ENCODE measurements around the gene AXIN2.

The AXIN2 gene

GRCh38 chr17:65595071-65595656, 33.7 kb upstream of the AXIN2 start:
- TF ChIP-seq EZH2 (IDR thresholded peaks at IDR 0.05; ENCODE audit: borderline replicate concordance, low read length) (no peak), CTCF (IDR thresholded peaks at IDR 0.05; ENCODE audit: low read length) (no peak)
- Histone ChIP-seq H3K9me3 (ENCODE audit: low read length) (no peaks in the 10 kb centered on the region), H3K27ac (ENCODE audit: low read depth, low read length, poor library complexity, severe bottlenecking) (no peak overlapping the region), H4K20me1 (ENCODE audit: insufficient read depth, low read length) (no peaks in the 10 kb centered on the region), H3K79me2 (ENCODE audit: insufficient read depth, low read length) (no peaks in the 10 kb centered on the region), H3F3A (ENCODE audit: insufficient read depth, low read length) (no peaks in the 10 kb centered on the region), H3K4me3 (ENCODE audit: low read depth, low read length, poor library complexity, severe bottlenecking) (no peak overlapping the region), H3K4me1 (ENCODE audit: insufficient read depth, low read length, severe bottlenecking) (no peaks in the 10 kb centered on the region), H3K27me3 (ENCODE audit: insufficient read depth, low read length) (no peaks in the 10 kb centered on the region; the same call in none of the 2 replicates), H3K9ac (ENCODE audit: low read length) (no peak overlapping the region), H3K36me3 (ENCODE audit: insufficient read depth, low read length) (no peaks in the 10 kb centered on the region), H3K4me2 (ENCODE audit: low read length) (no peak overlapping the region), H2AFZ (ENCODE audit: low read length) (no peak overlapping the region), H3K9me2 (ENCODE audit: low read depth, low read length) (no peaks in the 10 kb centered on the region)

GRCh38 chr17:65593855-65594845, 32.7 kb upstream of the AXIN2 start:
- TF ChIP-seq EZH2 (IDR thresholded peaks at IDR 0.05; ENCODE audit: borderline replicate concordance, low read length) (no peak), CTCF (IDR thresholded peaks at IDR 0.05; ENCODE audit: low read length) (no peak)
- Histone ChIP-seq H3K4me2 (ENCODE audit: low read length) (no peak overlapping the region), H3K79me2 (ENCODE audit: insufficient read depth, low read length) (no peaks in the 10 kb centered on the region), H2AFZ (ENCODE audit: low read length) (no peak overlapping the region), H3K9me3 (ENCODE audit: low read length) (no peaks in the 10 kb centered on the region), H3K9me2 (ENCODE audit: low read depth, low read length) (no peaks in the 10 kb centered on the region), H3K4me1 (ENCODE audit: insufficient read depth, low read length, severe bottlenecking) (no peaks in the 10 kb centered on the region), H4K20me1 (ENCODE audit: insufficient read depth, low read length) (no peaks in the 10 kb centered on the region), H3K27me3 (ENCODE audit: insufficient read depth, low read length) (no peaks in the 10 kb centered on the region; the same call in none of the 2 replicates), H3K4me3 (ENCODE audit: low read depth, low read length, poor library complexity, severe bottlenecking) (no peak overlapping the region), H3K9ac (ENCODE audit: low read length) (no peak overlapping the region), H3K36me3 (ENCODE audit: insufficient read depth, low read length) (no peaks in the 10 kb centered on the region), H3F3A (ENCODE audit: insufficient read depth, low read length) (no peaks in the 10 kb centered on the region), H3K27ac (ENCODE audit: low read depth, low read length, poor library complexity, severe bottlenecking) (no peak overlapping the region)

GRCh38 chr17:65593092-65593854, 31.8 kb upstream of the AXIN2 start:
- no peak overlapping the region for H3K9ac ChIP-seq (ENCODE audit: low read length)
- no peak overlapping the region for H3K4me2 ChIP-seq (ENCODE audit: low read length)
- H3K27ac ChIP-seq (ENCODE audit: low read depth, low read length, poor library complexity, severe bottlenecking), result no peak overlapping the region
- no peak overlapping the region for H2AFZ ChIP-seq (ENCODE audit: low read length)
- H3K9me3 ChIP-seq (ENCODE audit: low read length), result no peaks in the 10 kb centered on the region
- no peaks in the 10 kb centered on the region for H3K36me3 ChIP-seq (ENCODE audit: insufficient read depth, low read length)
- H4K20me1 ChIP-seq (ENCODE audit: insufficient read depth, low read length), result no peaks in the 10 kb centered on the region
- no peaks in the 10 kb centered on the region; the same call in none of the 2 replicates for H3K27me3 ChIP-seq (ENCODE audit: insufficient read depth, low read length)
- no peaks in the 10 kb centered on the region for H3K4me1 ChIP-seq (ENCODE audit: insufficient read depth, low read length, severe bottlenecking)
- H3K79me2 ChIP-seq (ENCODE audit: insufficient read depth, low read length), result no peaks in the 10 kb centered on the region
- H3K4me3 ChIP-seq (ENCODE audit: low read depth, low read length, poor library complexity, severe bottlenecking), result no peak overlapping the region
- H3F3A ChIP-seq (ENCODE audit: insufficient read depth, low read length), result no peaks in the 10 kb centered on the region
- no peaks in the 10 kb centered on the region for H3K9me2 ChIP-seq (ENCODE audit: low read depth, low read length)
- TF ChIP-seq EZH2 (IDR thresholded peaks at IDR 0.05; ENCODE audit: borderline replicate concordance, low read length) (no peak), CTCF (IDR thresholded peaks at IDR 0.05; ENCODE audit: low read length) (no peak)

Measured in OCI-LY1 (cell line).